ENCODE results near the gene IGF1R. TPM values are rescaled to one million over a fixed set of nuclear protein-coding genes. Genes with fewer than 3 reads are reported as not detected.
A peak's percentile ranks its signal among the peaks of the same experiment; 100 is the strongest.

Gene IGF1R
- total RNA-seq, 2 experiments from 2014 or later, result 26.3 to 43.7 TPM

- Mint-ChIP-seq H3K4me1 (peaks cover 23% of the 10 kb centered on the region), H3K36me3 (ENCODE audit: low read depth) (peaks cover 23% of the 10 kb centered on the region), H3K4me3 (no peak overlapping the region), H3K9me3 (ENCODE audit: low read depth) (no peaks in the 10 kb centered on the region), H3K27me3 (no peaks in the 10 kb centered on the region), H3K27ac (peak overlapping the region; percentile 4)
- CTCF ChIA-PET, result interaction anchor here (0.6 kb wide), 1 partner anchor 19 kb away, joined by 3 read pairs; no protein-coding TSS in a partner anchor
- POLR2A ChIA-PET, result no interaction called here
- intact Hi-C loops (cut with DNase I, micrococcal nuclease), result loop anchor here in 1 of 2 experiments (10.0 kb wide), 1 partner anchor 387 kb away; no protein-coding TSS in a partner anchor
- DNase-seq (no peak), ATAC-seq (no peak)
Observed at GRCh38 chr15:98901434-98902072, 253.2 kb downstream of the IGF1R start.

GRCh38 chr15:98902931-98903330 is 254.6 kb downstream of the IGF1R start:
- Mint-ChIP-seq H3K4me3 (no peak overlapping the region), H3K36me3 (ENCODE audit: low read depth) (peaks cover 13% of the 10 kb centered on the region), H3K9me3 (ENCODE audit: low read depth) (no peaks in the 10 kb centered on the region), H3K4me1 (peaks cover 18% of the 10 kb centered on the region), H3K27me3 (no peaks in the 10 kb centered on the region), H3K27ac (no peak overlapping the region)
- intact Hi-C loops (cut with DNase I, micrococcal nuclease), result loop anchor here in 1 of 2 experiments (10.0 kb wide), 1 partner anchor 388 kb away; no protein-coding TSS in a partner anchor
- ATAC-seq (no peak), DNase-seq (no peak)
- ChIA-PET CTCF (interaction anchor here (0.8 to 1.2 kb wide), 2 partner anchors 177 to 384 kb away, joined by 3 to 5 read pairs; no protein-coding TSS in a partner anchor), POLR2A (no interaction called here)

GRCh38 chr15:98903377-98904018 is 255.2 kb downstream of the IGF1R start:
- intact Hi-C loops (cut with DNase I, micrococcal nuclease), result loop anchor here (1.0 to 10.0 kb wide), 2 partner anchors 384 to 389 kb away; no protein-coding TSS in a partner anchor

GRCh38 chr15:98904544-98904943 is 256.2 kb downstream of the IGF1R start:
- no peaks in the 10 kb centered on the region for H3K27me3 Mint-ChIP-seq
- ATAC-seq, result peak; percentile 49

More at GRCh38 chr15:98903377-98904018, 255.2 kb downstream of the IGF1R start:
- H3K36me3 Mint-ChIP-seq (ENCODE audit: low read depth), result peaks cover 12% of the 10 kb centered on the region
- no peaks in the 10 kb centered on the region for H3K9me3 Mint-ChIP-seq (ENCODE audit: low read depth)
- CTCF ChIA-PET, result interaction anchor here (0.7 to 1.6 kb wide), 5 partner anchors 25 to 385 kb away, joined by 3 to 5 read pairs (median 3); no protein-coding TSS in a partner anchor
- no peaks in the 10 kb centered on the region for H3K27me3 Mint-ChIP-seq
- H3K4me1 Mint-ChIP-seq, result peaks cover 18% of the 10 kb centered on the region
- DNase-seq, result peak; percentile 24
- ATAC-seq, result peak; percentile 68
- POLR2A ChIA-PET, result interaction anchor here (0.6 kb wide), 1 partner anchor 161 kb away, joined by 3 read pairs; no protein-coding TSS in a partner anchor
- peak overlapping the region; percentile 35 for H3K27ac Mint-ChIP-seq
- no peak overlapping the region for H3K4me3 Mint-ChIP-seq

GRCh38 chr15:98905963-98906711 is 257.8 kb downstream of the IGF1R start:
- intact Hi-C loops (cut with DNase I, micrococcal nuclease), result loop anchor here (1.0 to 10.0 kb wide), 2 partner anchors 127 to 391 kb away; no protein-coding TSS in a partner anchor
- no peaks in the 10 kb centered on the region for H3K27me3 Mint-ChIP-seq
- H3K4me3 Mint-ChIP-seq, result no peak overlapping the region
- no peaks in the 10 kb centered on the region for H3K9me3 Mint-ChIP-seq (ENCODE audit: low read depth)
- no peak for ATAC-seq
- ChIA-PET POLR2A (no interaction called here), CTCF (interaction anchor here (0.9 to 1.5 kb wide), 6 partner anchors 9 to 148 kb away, joined by 3 to 6 read pairs (median 4); no protein-coding TSS in a partner anchor)
- peaks cover 11% of the 10 kb centered on the region for H3K36me3 Mint-ChIP-seq (ENCODE audit: low read depth)
- peaks cover 18% of the 10 kb centered on the region for H3K4me1 Mint-ChIP-seq
- no peak for DNase-seq
- no peak overlapping the region for H3K27ac Mint-ChIP-seq

More at GRCh38 chr15:98904544-98904943, 256.2 kb downstream of the IGF1R start:
- DNase-seq, result peak; percentile 27
- intact Hi-C loops (cut with DNase I, micrococcal nuclease), result loop anchor here (1.0 to 10.0 kb wide), 2 partner anchors 385 to 390 kb away; no protein-coding TSS in a partner anchor
- CTCF ChIA-PET, result interaction anchor here (0.7 to 1.6 kb wide), 7 partner anchors 12 to 164 kb away, joined by 3 to 4 read pairs (median 4); no protein-coding TSS in a partner anchor
- POLR2A ChIA-PET, result no interaction called here
- H3K36me3 Mint-ChIP-seq (ENCODE audit: low read depth), result peaks cover 15% of the 10 kb centered on the region
- H3K4me1 Mint-ChIP-seq, result peaks cover 18% of the 10 kb centered on the region
- no peaks in the 10 kb centered on the region for H3K9me3 Mint-ChIP-seq (ENCODE audit: low read depth)
- H3K4me3 Mint-ChIP-seq, result no peak overlapping the region
- H3K27ac Mint-ChIP-seq, result no peak overlapping the region

- Mint-ChIP-seq H3K4me3 (no peak overlapping the region), H3K4me1 (peaks cover 12% of the 10 kb centered on the region), H3K27ac (no peak overlapping the region), H3K36me3 (ENCODE audit: low read depth) (peaks cover 6% of the 10 kb centered on the region), H3K27me3 (no peaks in the 10 kb centered on the region), H3K9me3 (ENCODE audit: low read depth) (no peaks in the 10 kb centered on the region)
- POLR2A ChIA-PET, result no interaction called here
- ATAC-seq (no peak), DNase-seq (no peak)
- CTCF ChIA-PET, result interaction anchor here (0.9 kb wide), 1 partner anchor 25 kb away, joined by 3 read pairs; no protein-coding TSS in a partner anchor
- intact Hi-C loops (cut with DNase I, micrococcal nuclease), result loop anchor here in 1 of 2 experiments (10.0 kb wide), 1 partner anchor 392 kb away; no protein-coding TSS in a partner anchor
Observed at GRCh38 chr15:98906712-98907083, 258.4 kb downstream of the IGF1R start.

- Mint-ChIP-seq H3K9me3 (ENCODE audit: low read depth) (no peaks in the 10 kb centered on the region), H3K4me1 (peaks cover 11% of the 10 kb centered on the region), H3K36me3 (ENCODE audit: low read depth) (peaks cover 9% of the 10 kb centered on the region), H3K27me3 (no peaks in the 10 kb centered on the region), H3K4me3 (no peak overlapping the region), H3K27ac (no peak overlapping the region)
- POLR2A ChIA-PET, result no interaction called here
- CTCF ChIA-PET, result no interaction called here
- DNase-seq, result no peak
- no peak for ATAC-seq
- intact Hi-C loops (cut with DNase I, micrococcal nuclease), result loop anchor here in 1 of 2 experiments (10.0 kb wide), 1 partner anchor 393 kb away; no protein-coding TSS in a partner anchor
Observed at GRCh38 chr15:98907927-98908471, 259.7 kb downstream of the IGF1R start.

GRCh38 chr15:98909968-98910885 is 261.9 kb downstream of the IGF1R start:
- ATAC-seq, result no peak
- peaks cover 16% of the 10 kb centered on the region for H3K36me3 Mint-ChIP-seq (ENCODE audit: low read depth)
- CTCF ChIA-PET, result no interaction called here

GRCh38 chr15:98914626-98915025 is 266.3 kb downstream of the IGF1R start:
- ChIA-PET POLR2A (no interaction called here), CTCF (interaction anchor here (1.1 to 1.8 kb wide), 3 partner anchors 9 to 143 kb away, joined by 3 to 6 read pairs (median 3); no protein-coding TSS in a partner anchor)
- H3K4me1 Mint-ChIP-seq, result peaks cover 19% of the 10 kb centered on the region
- peak overlapping the region; percentile 19 for H3K27ac Mint-ChIP-seq
- H3K36me3 Mint-ChIP-seq (ENCODE audit: low read depth), result peaks cover 35% of the 10 kb centered on the region
- ATAC-seq (peak; percentile 83), DNase-seq (peak; percentile 24)
- no peaks in the 10 kb centered on the region for H3K9me3 Mint-ChIP-seq (ENCODE audit: low read depth)
- no peaks in the 10 kb centered on the region for H3K27me3 Mint-ChIP-seq
- H3K4me3 Mint-ChIP-seq, result no peak overlapping the region
- intact Hi-C loops (cut with DNase I, micrococcal nuclease), result no loop called here

More at GRCh38 chr15:98909968-98910885, 261.9 kb downstream of the IGF1R start:
- intact Hi-C loops (cut with DNase I, micrococcal nuclease), result loop anchor here in 1 of 2 experiments (10.0 kb wide), 1 partner anchor 395 kb away; no protein-coding TSS in a partner anchor
- POLR2A ChIA-PET, result no interaction called here
- peaks cover 10% of the 10 kb centered on the region for H3K4me1 Mint-ChIP-seq
- no peaks in the 10 kb centered on the region for H3K27me3 Mint-ChIP-seq
- no peak overlapping the region for H3K4me3 Mint-ChIP-seq
- no peaks in the 10 kb centered on the region for H3K9me3 Mint-ChIP-seq (ENCODE audit: low read depth)
- H3K27ac Mint-ChIP-seq, result no peak overlapping the region
- no peak for DNase-seq

- no peaks in the 10 kb centered on the region for H3K27me3 Mint-ChIP-seq
- peaks cover 29% of the 10 kb centered on the region for H3K4me1 Mint-ChIP-seq
- no peak overlapping the region for H3K4me3 Mint-ChIP-seq
- ChIA-PET CTCF (interaction anchor here (1.2 kb wide), 1 partner anchor 11 kb away, joined by 4 read pairs; no protein-coding TSS in a partner anchor), POLR2A (no interaction called here)
- no peak overlapping the region for H3K27ac Mint-ChIP-seq
- DNase-seq (no peak), ATAC-seq (no peak)
- intact Hi-C loops (cut with DNase I, micrococcal nuclease), result no loop called here
- H3K36me3 Mint-ChIP-seq (ENCODE audit: low read depth), result peaks cover 38% of the 10 kb centered on the region
- H3K9me3 Mint-ChIP-seq (ENCODE audit: low read depth), result no peaks in the 10 kb centered on the region
Observed at GRCh38 chr15:98916826-98917225, 268.5 kb downstream of the IGF1R start.

Measured in activated CD4-positive, alpha-beta T cell treated with anti-CD3 and anti-CD28 coated beads for 36 hours (primary cell).